GM10248 (cell line): ENCODE data around the gene UEVLD.

ENCODE experiments used
- CTCF ChIA-PET: fragments of 300-600 bp; sonication (Branson Sonifier 250); formaldehyde crosslinking; extraction: SDS; loops from one replicate; lab custom pipeline; 2021; ENCODE audit warnings: antibody characterized with exemption; lab: Yijun Ruan, JAX
- POLR2A ChIA-PET: fragments of 350-650 bp; sonication (Branson Sonifier 250); formaldehyde crosslinking; extraction: SDS; loops from one replicate; lab custom pipeline; 2020; ENCODE audit warnings: antibody characterized with exemption; lab: Yijun Ruan, JAX
- DNase-seq: peaks from one replicate; pipeline ENCODE4 v3.0.0; 2012; ENCODE audit errors: extremely low spot score
- CTCF ChIP-seq: IDR thresholded peaks from 2 replicates; pipeline ENCODE4 v1.5.1; 2012; ENCODE audit warnings: mild to moderate bottlenecking, low read depth; ENCODE audit errors: extremely low read depth, missing control alignments, control extremely low read depth

Gene UEVLD

GRCh38 chr11:18495703-18496102 is 92.8 kb downstream of the UEVLD start:
- CTCF ChIA-PET, result no interaction called here
- no peak for TF ChIP-seq CTCF
- no peak for DNase-seq
- POLR2A ChIA-PET, result no interaction called here

- POLR2A ChIA-PET, result no interaction called here
- CTCF ChIA-PET, result interaction anchor here (1.5 kb wide), 1 partner anchor 227 kb away, joined by 3 read pairs; no protein-coding TSS in a partner anchor
- TF ChIP-seq CTCF, result no peak
- DNase-seq, result no peak
These were observed 93.3 kb downstream of the UEVLD start for GRCh38 chr11:18495271-18495670.

GRCh38 chr11:18493310-18493709 is 95.2 kb downstream of the UEVLD start:
- TF ChIP-seq CTCF, result no peak
- DNase-seq, result no peak
- POLR2A ChIA-PET, result no interaction called here
- CTCF ChIA-PET, result interaction anchor here (1.0 to 1.3 kb wide), 5 partner anchors 13 to 271 kb away, joined by 3 to 4 read pairs (median 3); no protein-coding TSS in a partner anchor

GRCh38 chr11:18492888-18493287 is 95.6 kb downstream of the UEVLD start:
- POLR2A ChIA-PET, result no interaction called here
- CTCF ChIA-PET, result interaction anchor here (1.0 to 1.5 kb wide), 3 partner anchors 13 to 238 kb away, joined by 3 to 4 read pairs (median 3); no protein-coding TSS in a partner anchor
- DNase-seq, result no peak
- TF ChIP-seq CTCF, result no peak

GRCh38 chr11:18491924-18492323 is 96.6 kb downstream of the UEVLD start:
- no peak for DNase-seq
- no peak for TF ChIP-seq CTCF
- ChIA-PET POLR2A (no interaction called here), CTCF (interaction anchor here (0.8 to 2.1 kb wide), 6 partner anchors 10 to 376 kb away, joined by 3 to 6 read pairs (median 3); no protein-coding TSS in a partner anchor)

GRCh38 chr11:18490736-18491485 is 97.6 kb downstream of the UEVLD start:
- no peak for TF ChIP-seq CTCF
- POLR2A ChIA-PET, result no interaction called here
- CTCF ChIA-PET, result interaction anchor here (0.8 to 2.1 kb wide), 8 partner anchors 11 to 375 kb away, joined by 3 to 6 read pairs (median 3); no protein-coding TSS in a partner anchor
- DNase-seq, result no peak
